A549 (cell line): ENCODE data around the gene GPR75. TPM values are rescaled to one million over a fixed set of nuclear protein-coding genes. Genes with fewer than 3 reads are reported as not detected.
"Not testable (repeated sequence)": the region's sequence is repeated elsewhere in the genome, so short reads cannot be mapped to it uniquely, and the experiment has no call there.

Experiments
- ATAC-seq, 2 experiments: fragments of 200-7000 bp in 1 of 2; fragments of >200 bp in 1 of 2; cut with Nextera tagmentation in 1 of 2; cut with Tn5 transposase in 1 of 2; 3 replicates each; pipeline versions ENCODE4 v1.8.0 to v1.9.1; 2018 to 2020; ENCODE audit warnings: mild to moderate bottlenecking in 1 of 2, moderate library complexity in 1 of 2
- CTCF ChIA-PET: fragments of 300-600 bp; sonication (Branson Sonifier 250); formaldehyde crosslinking; extraction: SDS; loops from one replicate; lab custom pipeline; 2021; ENCODE audit warnings: antibody characterized with exemption, inconsistent platforms; lab: Yijun Ruan, JAX
- POLR2A ChIA-PET: fragments of 350-600 bp; formaldehyde crosslinking; extraction: SDS; loops from one replicate; lab custom pipeline; 2021; ENCODE audit warnings: antibody characterized with exemption, inconsistent platforms; lab: Yijun Ruan, JAX
- DNase-seq, 2 experiments: peaks; one replicate each; pipeline versions ENCODE4 v3.0.0 to v3.0.0-alpha.2; 2011 to 2016; ENCODE audit warnings: low read depth in 1 of 2, low spot score in 1 of 2
- FAIRE-seq: peaks from 2 replicates; lab custom pipeline; 2011; peaks lifted over from hg19 to GRCh38; lab: Jason Lieb, UNC
- H3K27ac ChIP-seq, 2 experiments: fragments of >200 bp; sonication (Bioruptor Twin); formaldehyde crosslinking; 3 replicates each; pipeline ENCODE4 v1.5.1; 2016 to 2017
- H3K4me1 ChIP-seq: fragments of >200 bp; sonication (Bioruptor Twin); formaldehyde crosslinking; 3 replicates; pipeline ENCODE4 v1.6.1; 2016
- H3K4me2 ChIP-seq: fragments of >200 bp; sonication (Bioruptor Twin); formaldehyde crosslinking; 3 replicates; pipeline ENCODE4 v1.6.1; 2016
- H3K4me3 ChIP-seq: fragments of >200 bp; sonication (Bioruptor Twin); formaldehyde crosslinking; 3 replicates; pipeline ENCODE4 v1.5.1; 2016
- H3K9me3 ChIP-seq: fragments of >200 bp; sonication (Bioruptor Twin); formaldehyde crosslinking; 3 replicates; pipeline ENCODE4 v1.6.1; 2016
- ATOH8 ChIP-seq: fragments of 250-450 bp; sonication (Bioruptor Pico); IDR thresholded peaks from 2 replicates; pipeline ENCODE4 v1.5.0; 2020; ENCODE audit warnings: low read depth, mild to moderate bottlenecking, moderate library complexity
- BCL3 ChIP-seq: fragments of >200 bp; sonication (Bioruptor Twin); formaldehyde crosslinking; IDR thresholded peaks from 3 replicates; pipeline ENCODE4 v1.6.1; 2016
- CBX2 ChIP-seq: fragments of 200-600 bp; sonication (generic); IDR thresholded peaks from 2 replicates; pipeline ENCODE4 v1.6.1; 2016; ENCODE audit warnings: low read depth, mild to moderate bottlenecking, borderline replicate concordance
- CEBPB ChIP-seq, 2 experiments: fragments of >200 bp in 1 of 2; sonication (Bioruptor Twin) in 1 of 2; formaldehyde crosslinking in 1 of 2; IDR thresholded peaks; 2 replicates each; pipeline ENCODE4 v1.6.1; 2012 to 2016
- EHMT2 ChIP-seq: fragments of 200-600 bp; sonication (generic); IDR thresholded peaks from 2 replicates; pipeline ENCODE4 v1.6.1; 2016; ENCODE audit warnings: antibody characterized with exemption, low read depth, mild to moderate bottlenecking, moderate library complexity
- EP300 ChIP-seq, 2 experiments: fragments of >200 bp; sonication (Bioruptor Twin); formaldehyde crosslinking; IDR thresholded peaks; 2 replicates in 1 of 2; 3 replicates in 1 of 2; pipeline ENCODE4 v1.6.1; 2016 to 2017
- ESRRA ChIP-seq: fragments of 150-350 bp; IDR thresholded peaks from 2 replicates; pipeline ENCODE4 v1.6.1; 2014; ENCODE audit warnings: mild to moderate bottlenecking, low read length, borderline replicate concordance
- FOSB ChIP-seq: fragments of 250-450 bp; sonication (Bioruptor Pico); IDR thresholded peaks from 2 replicates; pipeline ENCODE4 v1.5.0; 2020; ENCODE audit warnings: mild to moderate bottlenecking, moderate library complexity
- FOSL2 ChIP-seq, 2 experiments: fragments of 450-650 bp in 1 of 2; fragments of >200 bp in 1 of 2; sonication (Bioruptor Twin) in 1 of 2; formaldehyde crosslinking; IDR thresholded peaks; 2 replicates each; pipeline versions ENCODE4 v1.5.0 to v1.6.1; 2016 to 2020; ENCODE audit warnings: mild to moderate bottlenecking in 1 of 2, moderate library complexity in 1 of 2
- FOXS1 ChIP-seq: fragments of 250-450 bp; sonication (Bioruptor Pico); IDR thresholded peaks from 2 replicates; pipeline ENCODE4 v1.5.0; 2020; ENCODE audit warnings: mild to moderate bottlenecking, moderate library complexity
- HEYL ChIP-seq: fragments of 250-450 bp; sonication (Bioruptor Pico); IDR thresholded peaks from 2 replicates; pipeline ENCODE4 v1.8.0; 2021; ENCODE audit warnings: mild to moderate bottlenecking, moderate library complexity
- HOXA7 ChIP-seq: fragments of 250-450 bp; sonication (Bioruptor Pico); IDR thresholded peaks from 2 replicates; pipeline ENCODE4 v1.5.0; 2020; ENCODE audit warnings: mild to moderate bottlenecking, moderate library complexity
- HOXB13 ChIP-seq: fragments of 250-450 bp; sonication (Bioruptor Pico); IDR thresholded peaks from 2 replicates; pipeline ENCODE4 v1.5.0; 2020; ENCODE audit warnings: low read depth, mild to moderate bottlenecking, moderate library complexity
- JUN ChIP-seq, 2 experiments: fragments of >200 bp; sonication (Bioruptor Twin); formaldehyde crosslinking; IDR thresholded peaks; 2 replicates in 1 of 2; 3 replicates in 1 of 2; pipeline ENCODE4 v1.6.1; 2016 to 2017
- KDM1A ChIP-seq: fragments of 200-600 bp; sonication (generic); IDR thresholded peaks from 2 replicates; pipeline ENCODE4 v1.6.1; 2016; ENCODE audit warnings: low read depth, mild to moderate bottlenecking
- MAZ ChIP-seq: fragments of 150-350 bp; IDR thresholded peaks from 2 replicates; pipeline ENCODE4 v1.6.1; 2014; ENCODE audit warnings: antibody characterized with exemption, low read depth, low read length, borderline replicate concordance
- MYC ChIP-seq: IDR thresholded peaks from 2 replicates; pipeline ENCODE4 v1.6.1; 2012; ENCODE audit warnings: mild to moderate bottlenecking, inconsistent platforms, low read length, improper control_type of control experiment, borderline replicate concordance
- NPAS2 ChIP-seq: fragments of 250-450 bp; sonication (Bioruptor Pico); IDR thresholded peaks from 2 replicates; pipeline ENCODE4 v1.8.0; 2022; ENCODE audit warnings: mild to moderate bottlenecking, moderate library complexity, borderline replicate concordance
- PHF8 ChIP-seq: fragments of 200-600 bp; sonication (generic); IDR thresholded peaks from 2 replicates; pipeline ENCODE4 v1.6.1; 2016; ENCODE audit warnings: low read depth, mild to moderate bottlenecking, antibody characterized with exemption, moderate library complexity, borderline replicate concordance
- POLR2AphosphoS2 ChIP-seq: conservative IDR thresholded peaks from 2 replicates; pipeline ENCODE4 v1.6.1; 2012; ENCODE audit warnings: low read length, improper control_type of control experiment, inconsistent platforms
- SMC3 ChIP-seq: fragments of >200 bp; sonication (Bioruptor Twin); formaldehyde crosslinking; IDR thresholded peaks from 3 replicates; pipeline ENCODE4 v1.6.1; 2018; ENCODE audit warnings: inconsistent platforms
- SREBF2 ChIP-seq: fragments of 450-650 bp; IDR thresholded peaks from 2 replicates; pipeline ENCODE4 v1.6.1; 2014; ENCODE audit warnings: mild to moderate bottlenecking, moderate library complexity
- WGBS: methylation state at CpG from one replicate; pipeline ENCODE4 v1.1.6; 2017; ENCODE audit errors: missing lambda C conversion rate; 5-methylcytosine and 5-hydroxymethylcytosine counted together
- polyA plus RNA-seq, 4 experiments: library from polyadenylated mRNA; depleted of rRNA in 3 of 4; stranded (reverse); fragments of >200 nt; fragmentation: RNase III in 1 of 4; extraction: RNeasy Plus Mini Kit Qiagen cat#74134 plus additional on column Dnase treatment in 1 of 4; gene quantifications; 2 replicates in 3 of 4; 3 replicates in 1 of 4; pipeline ENCODE4 v1.2.3, GENCODE V29; 2011 to 2017
- TF ChIP-seq, protein P1 (sequence below): IDR thresholded peaks from 2 replicates; pipeline ENCODE4 v1.6.1; 2012
- TF ChIP-seq, protein P2 (sequence below): fragments of 200-600 bp; sonication (generic); IDR thresholded peaks from 2 replicates; pipeline ENCODE4 v1.6.1; 2016; ENCODE audit warnings: antibody characterized with exemption, mild to moderate bottlenecking, moderate library complexity

The GPR75 gene
- polyA plus RNA-seq, 2 of the 4 experiments (the other 2 are of a cell fraction): 1.4 to 3.0 TPM

DNA sequence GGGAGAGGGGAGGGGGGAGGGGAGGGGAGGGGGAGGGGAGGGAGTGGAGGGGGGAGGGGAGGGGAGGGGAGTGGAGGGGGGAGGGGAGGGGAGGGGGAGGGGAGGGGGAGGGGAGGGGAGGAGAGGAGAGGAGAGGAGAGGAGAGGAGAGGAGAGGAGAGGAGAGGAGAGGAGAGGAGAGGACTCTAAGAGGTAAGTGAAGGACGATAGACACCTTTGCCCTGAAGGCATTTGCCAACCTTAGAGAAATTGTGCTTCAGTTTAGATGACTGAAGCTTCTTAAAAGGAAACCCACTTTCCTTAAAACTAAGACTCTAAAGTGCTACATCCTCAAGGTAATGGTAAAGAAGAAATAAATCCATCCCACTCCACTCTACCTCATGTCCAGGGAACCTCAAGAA, 19.2 kb downstream of the GPR75 start:
- no peak for DNase-seq
- H3K4me2 ChIP-seq: no peak overlapping the region
- no peak for ATAC-seq
- TF ChIP-seq BCL3 (no peak), POLR2AphosphoS2 (no peak), MAZ (no peak), CEBPB (IDR thresholded peaks at IDR 0.05) (no peak), JUN (IDR thresholded peaks at IDR 0.05) (no peak), KDM1A (no peak), EHMT2 (no peak), HOXB13 (CRISPR knock-in tag) (no peak), ATOH8 (CRISPR knock-in tag) (no peak), PHF8 (no peak), FOSL2 (IDR thresholded peaks at IDR 0.05) (no peak), FOSL2 (CRISPR knock-in tag; IDR thresholded peaks at IDR 0.05) (no peak), FOSB (CRISPR knock-in tag) (no peak), HEYL (CRISPR knock-in tag) (no peak), EP300 (IDR thresholded peaks at IDR 0.05) (no peak)
- TF ChIP-seq, protein P1, sequence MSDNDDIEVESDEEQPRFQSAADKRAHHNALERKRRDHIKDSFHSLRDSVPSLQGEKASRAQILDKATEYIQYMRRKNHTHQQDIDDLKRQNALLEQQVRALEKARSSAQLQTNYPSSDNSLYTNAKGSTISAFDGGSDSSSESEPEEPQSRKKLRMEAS: no peak
- TF ChIP-seq, protein P2, sequence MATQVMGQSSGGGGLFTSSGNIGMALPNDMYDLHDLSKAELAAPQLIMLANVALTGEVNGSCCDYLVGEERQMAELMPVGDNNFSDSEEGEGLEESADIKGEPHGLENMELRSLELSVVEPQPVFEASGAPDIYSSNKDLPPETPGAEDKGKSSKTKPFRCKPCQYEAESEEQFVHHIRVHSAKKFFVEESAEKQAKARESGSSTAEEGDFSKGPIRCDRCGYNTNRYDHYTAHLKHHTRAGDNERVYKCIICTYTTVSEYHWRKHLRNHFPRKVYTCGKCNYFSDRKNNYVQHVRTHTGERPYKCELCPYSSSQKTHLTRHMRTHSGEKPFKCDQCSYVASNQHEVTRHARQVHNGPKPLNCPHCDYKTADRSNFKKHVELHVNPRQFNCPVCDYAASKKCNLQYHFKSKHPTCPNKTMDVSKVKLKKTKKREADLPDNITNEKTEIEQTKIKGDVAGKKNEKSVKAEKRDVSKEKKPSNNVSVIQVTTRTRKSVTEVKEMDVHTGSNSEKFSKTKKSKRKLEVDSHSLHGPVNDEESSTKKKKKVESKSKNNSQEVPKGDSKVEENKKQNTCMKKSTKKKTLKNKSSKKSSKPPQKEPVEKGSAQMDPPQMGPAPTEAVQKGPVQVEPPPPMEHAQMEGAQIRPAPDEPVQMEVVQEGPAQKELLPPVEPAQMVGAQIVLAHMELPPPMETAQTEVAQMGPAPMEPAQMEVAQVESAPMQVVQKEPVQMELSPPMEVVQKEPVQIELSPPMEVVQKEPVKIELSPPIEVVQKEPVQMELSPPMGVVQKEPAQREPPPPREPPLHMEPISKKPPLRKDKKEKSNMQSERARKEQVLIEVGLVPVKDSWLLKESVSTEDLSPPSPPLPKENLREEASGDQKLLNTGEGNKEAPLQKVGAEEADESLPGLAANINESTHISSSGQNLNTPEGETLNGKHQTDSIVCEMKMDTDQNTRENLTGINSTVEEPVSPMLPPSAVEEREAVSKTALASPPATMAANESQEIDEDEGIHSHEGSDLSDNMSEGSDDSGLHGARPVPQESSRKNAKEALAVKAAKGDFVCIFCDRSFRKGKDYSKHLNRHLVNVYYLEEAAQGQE: no peak
- 26% methylated on average over 1 of the region's 1 CpG for WGBS
- H3K4me1 ChIP-seq: no peaks in the 10 kb centered on the region
- H3K9me3 ChIP-seq: peaks cover 7% of the 10 kb centered on the region; the same call in 1 of the 3 replicates
- no peak for FAIRE-seq
- H3K4me3 ChIP-seq: no peak overlapping the region
- ChIA-PET CTCF (no interaction called here), POLR2A (no interaction called here)
- no peak overlapping the region for H3K27ac ChIP-seq

DNA sequence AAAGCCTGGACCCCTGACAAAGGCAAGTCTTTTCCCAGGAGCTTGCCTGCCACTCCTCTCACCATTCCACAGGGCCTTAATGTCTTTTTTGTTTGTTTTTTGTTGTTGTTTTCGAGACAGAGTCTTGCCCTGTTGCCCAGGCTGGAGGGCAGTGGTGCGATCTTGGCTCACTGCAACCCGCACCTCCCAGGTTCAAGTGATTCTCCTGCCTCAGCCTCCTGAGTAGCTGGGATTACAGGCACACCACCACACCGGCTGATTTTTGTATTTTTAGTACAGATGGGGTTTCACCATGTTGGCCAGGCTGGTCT, 29.8 kb downstream of the GPR75 start:
- POLR2A ChIA-PET, H3K9me3 ChIP-seq, H3K4me3 ChIP-seq, FAIRE-seq, ATAC-seq, H3K4me1 ChIP-seq, CTCF ChIA-PET, DNase-seq, H3K4me2 ChIP-seq, H3K27ac ChIP-seq: not testable (repeated sequence)
- 67% methylated on average over 4 of the region's 4 CpGs for WGBS

DNA sequence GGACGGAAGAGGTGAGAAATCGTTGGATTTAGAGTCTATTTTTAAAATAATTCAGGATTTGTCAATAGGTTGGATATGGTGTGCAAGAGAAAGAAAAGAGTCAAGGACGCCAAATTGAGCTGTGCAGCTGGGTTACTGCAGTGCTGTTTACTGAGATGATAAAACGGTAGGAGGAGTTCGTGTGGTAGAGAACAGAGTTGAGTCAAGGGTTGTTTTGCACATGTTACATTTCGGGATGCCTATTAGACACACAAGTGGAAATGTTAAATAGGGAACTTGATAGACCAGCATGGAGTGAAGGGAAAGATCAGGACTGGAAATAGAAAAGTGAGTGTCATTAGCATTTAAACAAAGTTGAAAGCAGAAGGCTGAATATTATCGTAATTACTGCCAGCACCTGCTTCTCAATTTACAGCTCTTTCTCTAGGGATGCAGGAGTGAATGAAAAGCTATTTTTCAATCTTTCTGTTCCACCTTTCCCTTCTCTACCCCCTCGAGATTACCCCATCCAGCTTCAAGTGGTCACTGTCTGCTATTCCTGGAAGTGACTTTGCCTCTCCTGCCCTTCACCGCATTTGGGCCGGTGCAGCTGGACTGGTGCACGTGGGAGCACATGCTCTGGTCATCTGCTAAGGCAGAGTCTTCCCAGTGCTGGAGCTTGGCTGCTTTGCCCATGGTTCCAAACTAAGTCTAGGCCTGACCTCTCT, 30.3 kb downstream of the GPR75 start:
- Histone ChIP-seq H3K4me2 (no peak overlapping the region), H3K27ac (no peak overlapping the region), H3K4me1 (no peaks in the 10 kb centered on the region), H3K9me3 (no peaks in the 10 kb centered on the region), H3K4me3 (no peak overlapping the region)
- DNase-seq (no peak), FAIRE-seq (no peak), ATAC-seq (0 out of 6 replicates have a peak, but pooled peaks of 1 of the 2 experiments have one; percentile 19)
- 70% methylated on average over 11 of the region's 11 CpGs for WGBS
- no peak for TF ChIP-seq MYC
- TF ChIP-seq HOXA7 (CRISPR knock-in tag): no peak
- no peak for TF ChIP-seq SREBF2
- no peak for TF ChIP-seq KDM1A
- TF ChIP-seq CBX2: no peak
- no peak for TF ChIP-seq FOXS1 (CRISPR knock-in tag)
- no peak for TF ChIP-seq SMC3
- no peak for TF ChIP-seq NPAS2 (CRISPR knock-in tag)
- no peak for TF ChIP-seq FOSB (CRISPR knock-in tag)
- no peak for TF ChIP-seq ESRRA
- POLR2A ChIA-PET: no interaction called here
- CTCF ChIA-PET: interaction anchor here (0.6 kb wide), 1 partner anchor 26 kb away, joined by 6 read pairs; no protein-coding TSS in a partner anchor
